Measurements from ENCODE around the gene CLDN18.

Gene CLDN18

GRCh38 chr3:138009476-138010272, at the start of gene CLDN18:
TSS of gene CLDN18 (plus strand) at chr3:138010165. CDS start at chr3:138010226, 61 bp downstream.
- DNase-seq (ENCODE audit: low read depth), result no peak

GRCh38 chr3:137962251-137962650, 47.7 kb upstream of the CLDN18 start:
- DNase-seq (ENCODE audit: low read depth), result no peak

DNA sequence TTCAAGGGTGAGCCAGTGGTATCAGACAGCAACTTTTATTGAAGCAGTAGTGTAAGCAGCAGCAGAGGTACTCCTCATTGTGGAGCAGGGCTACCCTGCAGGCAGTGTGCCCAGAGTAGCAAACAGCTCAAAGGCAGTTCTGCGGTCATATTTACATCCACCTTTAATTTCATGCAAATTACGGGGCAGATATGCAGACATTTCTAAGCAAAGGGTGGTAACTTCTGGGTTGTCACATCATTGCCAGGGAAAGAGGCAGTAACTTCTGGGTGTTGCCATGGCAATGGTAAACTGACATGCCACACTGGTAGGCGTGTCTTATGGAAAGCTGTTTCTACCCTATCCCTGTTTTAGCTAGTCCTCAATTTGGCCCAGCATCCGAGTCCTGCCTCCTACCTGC, 46.5 kb upstream of the CLDN18 start:
- no peak for DNase-seq (ENCODE audit: low read depth)

DNA sequence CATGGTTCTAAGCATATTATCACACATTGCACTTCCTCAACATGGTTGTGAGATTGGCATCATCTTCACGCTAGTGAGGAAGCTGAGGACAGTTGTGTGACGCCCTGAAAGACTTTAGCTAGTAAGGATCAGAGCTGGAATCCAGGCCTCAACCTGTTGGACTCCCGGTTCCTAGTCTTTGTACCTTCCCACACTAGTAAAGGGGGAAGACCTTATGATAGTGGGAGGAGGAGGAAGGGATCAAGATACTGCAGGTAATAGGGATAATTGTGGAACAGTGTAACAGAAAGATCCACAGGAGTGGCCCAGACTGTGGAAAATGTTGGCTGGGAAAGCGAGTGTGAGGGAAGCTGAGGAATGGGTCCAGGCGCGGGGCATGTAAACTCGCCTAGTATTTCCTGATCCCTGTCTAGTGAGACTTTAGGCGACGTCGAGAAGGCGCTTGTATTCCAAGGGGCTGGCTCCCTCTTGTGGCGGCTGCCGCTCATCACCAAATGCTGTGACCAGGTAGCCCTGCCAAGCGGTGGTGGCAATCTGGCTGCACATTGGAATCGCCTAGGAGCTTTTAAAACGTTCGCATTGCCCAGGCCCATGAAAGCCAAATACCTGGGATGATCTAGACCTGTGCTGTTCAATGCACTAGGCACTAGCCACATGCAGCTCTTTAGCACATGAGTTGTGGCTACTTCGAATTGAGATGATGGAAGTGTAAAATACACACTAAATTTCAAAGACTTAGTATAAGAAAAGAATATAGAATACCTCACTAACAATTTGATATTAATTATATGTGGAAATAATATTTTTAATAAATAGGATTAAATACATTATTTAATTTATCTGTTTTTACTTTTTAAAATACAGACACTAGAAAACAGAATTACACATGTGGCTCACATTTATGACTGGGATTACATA, 38.8 kb upstream of the CLDN18 start:
- DNase-seq (ENCODE audit: low read depth), result no peak

DNA sequence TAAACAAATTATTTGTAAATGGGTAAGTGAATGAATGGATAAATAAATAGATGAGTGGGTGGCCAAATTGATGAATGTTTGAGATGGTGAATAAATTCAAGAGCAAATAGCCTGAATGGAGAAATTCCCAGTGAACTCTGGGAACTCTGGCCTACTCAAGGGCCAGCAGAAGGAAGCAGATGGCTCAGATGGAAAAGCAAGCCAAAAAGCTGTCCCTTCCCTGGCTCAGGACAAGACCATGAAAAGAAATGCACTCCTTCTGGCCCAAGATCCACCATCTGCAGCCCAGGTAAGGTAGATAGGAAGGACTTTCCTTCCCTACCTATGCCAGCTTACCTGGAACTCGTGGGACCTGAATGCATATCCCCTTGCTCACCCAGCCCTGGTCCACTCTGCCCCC, 37.6 kb upstream of the CLDN18 start:
- DNase-seq (ENCODE audit: low read depth), result no peak

DNA sequence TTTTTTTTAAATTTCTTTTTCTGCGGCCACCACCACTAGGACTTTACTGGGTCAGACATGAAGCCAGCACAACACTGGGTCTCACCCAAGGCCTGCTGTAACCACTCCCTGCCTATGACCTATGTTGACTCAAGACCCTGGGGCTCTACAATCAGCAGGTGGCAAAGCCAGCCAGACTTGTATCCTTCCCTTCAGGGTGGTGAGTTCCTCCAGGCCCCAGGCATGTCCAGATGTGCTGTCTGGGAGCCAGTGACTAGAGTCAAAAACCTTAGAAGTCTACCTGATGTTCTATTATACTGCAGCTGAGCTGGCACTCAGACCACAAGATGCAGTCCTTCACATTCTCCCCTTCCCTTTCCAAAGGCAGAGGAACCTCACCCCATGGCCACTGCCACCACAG, 31.6 kb upstream of the CLDN18 start:
- DNase-seq (ENCODE audit: low read depth), result no peak

GRCh38 chr3:137987723-137988122, 22.2 kb upstream of the CLDN18 start:
- no peak for DNase-seq (ENCODE audit: low read depth)

GRCh38 chr3:137988152-137988551, 21.8 kb upstream of the CLDN18 start:
- no peak for DNase-seq (ENCODE audit: low read depth)

- no peak for DNase-seq (ENCODE audit: low read depth)
These were observed 21.0 kb upstream of the CLDN18 start for GRCh38 chr3:137988982-137989381.

DNA sequence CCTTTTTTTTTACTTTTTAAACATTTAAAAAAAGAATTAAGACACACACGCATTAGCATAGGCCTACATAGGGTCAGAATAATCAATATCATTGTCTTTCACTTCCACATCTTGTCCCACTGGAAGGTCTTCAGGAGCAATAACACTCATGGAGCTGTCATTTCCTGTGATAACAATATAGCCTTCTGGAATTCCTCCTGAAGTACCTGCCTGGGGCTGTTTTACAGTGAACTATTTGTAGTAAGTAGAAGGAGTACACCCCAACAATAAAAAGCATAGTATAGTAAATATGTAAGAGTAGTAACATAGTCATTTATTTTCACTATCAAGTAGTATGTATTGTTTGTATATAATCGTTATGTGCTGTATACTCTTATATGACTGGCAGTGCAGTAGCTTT, 19.5 kb upstream of the CLDN18 start:
- DNase-seq (ENCODE audit: low read depth), result no peak

- DNase-seq (ENCODE audit: low read depth), result no peak
These were observed 17.4 kb upstream of the CLDN18 start for GRCh38 chr3:137992592-137992991.

GRCh38 chr3:137998121-137999042, 11.6 kb upstream of the CLDN18 start:
- no peak for DNase-seq (ENCODE audit: low read depth)

GRCh38 chr3:138003069-138003468, 6.9 kb upstream of the CLDN18 start:
- no peak for DNase-seq (ENCODE audit: low read depth)

DNA sequence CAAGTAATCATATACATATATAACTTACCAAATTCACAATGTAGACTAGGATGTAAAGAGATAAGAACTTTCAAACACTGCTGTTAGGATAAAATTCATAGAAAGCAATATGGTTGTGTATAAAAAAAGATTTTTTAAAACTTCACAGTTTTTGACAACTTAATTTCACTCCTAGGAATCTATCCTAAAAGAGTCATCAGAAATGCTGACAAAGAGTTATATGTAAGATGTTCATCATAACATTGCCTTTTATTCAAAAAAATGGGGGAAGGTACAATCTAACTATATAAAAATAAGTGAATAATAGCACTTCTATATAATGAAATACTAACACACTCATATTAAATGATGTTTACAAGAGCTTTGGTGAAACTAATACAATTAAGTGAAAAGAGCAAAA, 4.3 kb upstream of the CLDN18 start:
- DNase-seq (ENCODE audit: low read depth), result no peak

GRCh38 chr3:138007898-138008297, 2.1 kb upstream of the CLDN18 start:
- DNase-seq (ENCODE audit: low read depth), result no peak

DNA sequence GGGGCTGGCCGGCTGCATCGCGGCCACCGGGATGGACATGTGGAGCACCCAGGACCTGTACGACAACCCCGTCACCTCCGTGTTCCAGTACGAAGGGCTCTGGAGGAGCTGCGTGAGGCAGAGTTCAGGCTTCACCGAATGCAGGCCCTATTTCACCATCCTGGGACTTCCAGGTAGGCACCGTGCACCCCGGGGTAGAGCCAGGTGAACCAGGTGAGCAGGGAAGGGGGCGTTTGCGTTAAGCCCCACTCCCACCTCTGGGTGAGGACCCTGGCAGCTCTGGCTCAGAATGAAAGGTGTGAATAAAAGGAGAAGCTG, 267 bp downstream of the CLDN18 start:
- DNase-seq (ENCODE audit: low read depth), result no peak

- no peak for DNase-seq (ENCODE audit: low read depth)
These were observed 1.8 kb downstream of the CLDN18 start for GRCh38 chr3:138011722-138012121.

DNA sequence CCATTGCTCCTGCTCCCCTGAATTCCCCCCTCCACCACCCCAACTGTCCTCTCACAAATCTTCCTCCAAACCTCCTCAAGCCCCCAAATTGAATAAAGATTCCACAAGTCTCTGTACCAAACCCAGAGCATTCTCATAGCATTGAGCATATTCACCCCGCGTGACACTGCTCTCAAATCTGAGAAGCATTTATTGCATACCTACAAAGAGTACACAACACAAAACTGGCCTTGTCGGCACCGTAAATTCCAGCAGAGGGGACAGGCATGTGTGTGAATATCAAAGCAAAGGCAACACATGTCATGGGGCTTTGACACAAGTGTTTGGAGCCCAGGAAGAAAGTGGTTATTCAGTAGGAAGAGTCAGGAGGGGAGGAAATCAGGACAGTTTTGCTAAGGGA, 2.6 kb downstream of the CLDN18 start:
- no peak for DNase-seq (ENCODE audit: low read depth)

GRCh38 chr3:138016065-138016464, 6.1 kb downstream of the CLDN18 start:
- no peak for DNase-seq (ENCODE audit: low read depth)

GRCh38 chr3:138019281-138020069, 9.5 kb downstream of the CLDN18 start:
- no peak for DNase-seq (ENCODE audit: low read depth)

- no peak for DNase-seq (ENCODE audit: low read depth)
These were observed 13.8 kb downstream of the CLDN18 start for GRCh38 chr3:138023754-138024153.

Data from activated gamma-delta T cell treated with anti-CD3 and anti-CD28 coated beads, Interleukin-2, amount 50 U/mL, for 16 hours (primary cell).